MCF 10A (cell line): ENCODE measurements around the gene FOXI1. TPM values are rescaled to one million over a fixed set of nuclear protein-coding genes. Genes with fewer than 3 reads are reported as not detected.

Experiments used
- BruUV-seq: library from RNA; stranded (reverse); fragments of 400-500 nt; replicated peaks from 2 replicates; lab custom pipeline; 2021; lab: Mats Ljungman, UMichigan
- CTCF ChIA-PET: fragments of 300-600 bp; sonication (Branson Sonifier 250); formaldehyde crosslinking; extraction: SDS; loops from one replicate; lab custom pipeline; 2021; ENCODE audit warnings: antibody characterized with exemption, inconsistent platforms; lab: Yijun Ruan, JAX
- POLR2A ChIA-PET: fragments of 300-600, 350-650 bp; sonication (Branson Sonifier 250); formaldehyde crosslinking; extraction: SDS; loops from one replicate; lab custom pipeline; 2020; ENCODE audit warnings: antibody characterized with exemption, inconsistent platforms; lab: Yijun Ruan, JAX
- DNase-seq: peaks from one replicate; pipeline ENCODE4 v3.0.0-alpha.2; 2018; ENCODE audit not compliant: unreplicated experiment
- H3K27ac Mint-ChIP-seq: one replicate; pipeline ENCODE4 v1.8.0; 2022; ENCODE audit warnings: mild to moderate bottlenecking, low read depth, mixed read lengths; ENCODE audit not compliant: unreplicated experiment
- H3K27me3 Mint-ChIP-seq: one replicate; pipeline ENCODE4 v1.8.0; 2022; ENCODE audit warnings: mixed read lengths; ENCODE audit not compliant: insufficient read depth, unreplicated experiment
- H3K36me3 Mint-ChIP-seq: one replicate; pipeline ENCODE4 v1.8.0; 2022; ENCODE audit warnings: mild to moderate bottlenecking, moderate library complexity, mixed read lengths; ENCODE audit not compliant: insufficient read depth, unreplicated experiment
- H3K4me1 Mint-ChIP-seq: one replicate; pipeline ENCODE4 v1.8.0; 2022; ENCODE audit warnings: mixed read lengths; ENCODE audit not compliant: insufficient read depth, unreplicated experiment
- H3K4me3 Mint-ChIP-seq: one replicate; pipeline ENCODE4 v1.8.0; 2022; ENCODE audit warnings: mild to moderate bottlenecking, moderate library complexity, mixed read lengths; ENCODE audit not compliant: unreplicated experiment
- H3K9me3 Mint-ChIP-seq: one replicate; pipeline ENCODE4 v1.8.0; 2022; ENCODE audit warnings: mixed read lengths; ENCODE audit not compliant: unreplicated experiment
- intact Hi-C: fragments of 100-400 bp; cut with micrococcal nuclease; formaldehyde crosslinking; loops from 2 replicates; pipeline ENCODE4 v1.14.1; 2022
- total RNA-seq: library from RNA; stranded (reverse); gene quantifications from 2 replicates; pipeline ENCODE4 v1.2.3, GENCODE V29; 2022
- TF ChIP-seq, protein P1 (sequence below): fragments of 200-600 bp; IDR thresholded peaks from one replicate; pipeline ENCODE4 v1.8.0; 2022; ENCODE audit warnings: antibody characterized with exemption, mild to moderate bottlenecking; ENCODE audit not compliant: unreplicated experiment

Gene FOXI1
- total RNA-seq, 1 experiment from 2014 or later, result not detected

DNA sequence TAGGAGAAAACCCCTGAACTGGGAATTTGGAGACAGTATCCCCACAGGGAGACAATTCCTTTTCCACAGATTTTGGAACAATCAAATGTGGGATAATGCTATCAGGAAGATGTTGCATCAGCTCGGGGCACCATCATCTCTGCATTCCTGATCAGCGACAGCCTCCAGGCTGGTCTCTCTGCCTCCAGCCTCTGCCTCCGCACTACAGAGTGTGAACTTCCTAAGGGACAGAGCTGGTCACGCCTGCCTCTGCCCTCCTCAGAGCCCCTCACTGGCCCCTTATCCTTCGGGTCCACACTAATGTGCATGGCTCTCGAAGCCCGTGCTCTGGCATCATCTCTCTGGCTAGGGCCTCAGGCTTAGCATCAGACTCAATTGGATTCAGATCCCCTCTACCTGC, 8.6 kb downstream of the FOXI1 start:
- no peaks in the 10 kb centered on the region for H3K36me3 Mint-ChIP-seq
- DNase-seq, result no peak
- no peak overlapping the region for H3K27ac Mint-ChIP-seq
- no peaks in the 10 kb centered on the region for H3K4me1 Mint-ChIP-seq
- H3K27me3 Mint-ChIP-seq, result no peaks in the 10 kb centered on the region
- no peak overlapping the region for H3K4me3 Mint-ChIP-seq
- ChIA-PET POLR2A (no interaction called here), CTCF (interaction anchor here (1.2 to 6.6 kb wide), 2 partner anchors 15 to 71 kb away, joined by 4 to 53 read pairs; no protein-coding TSS in a partner anchor)
- no TSS peak for BruUV-seq
- TF ChIP-seq, protein P1, sequence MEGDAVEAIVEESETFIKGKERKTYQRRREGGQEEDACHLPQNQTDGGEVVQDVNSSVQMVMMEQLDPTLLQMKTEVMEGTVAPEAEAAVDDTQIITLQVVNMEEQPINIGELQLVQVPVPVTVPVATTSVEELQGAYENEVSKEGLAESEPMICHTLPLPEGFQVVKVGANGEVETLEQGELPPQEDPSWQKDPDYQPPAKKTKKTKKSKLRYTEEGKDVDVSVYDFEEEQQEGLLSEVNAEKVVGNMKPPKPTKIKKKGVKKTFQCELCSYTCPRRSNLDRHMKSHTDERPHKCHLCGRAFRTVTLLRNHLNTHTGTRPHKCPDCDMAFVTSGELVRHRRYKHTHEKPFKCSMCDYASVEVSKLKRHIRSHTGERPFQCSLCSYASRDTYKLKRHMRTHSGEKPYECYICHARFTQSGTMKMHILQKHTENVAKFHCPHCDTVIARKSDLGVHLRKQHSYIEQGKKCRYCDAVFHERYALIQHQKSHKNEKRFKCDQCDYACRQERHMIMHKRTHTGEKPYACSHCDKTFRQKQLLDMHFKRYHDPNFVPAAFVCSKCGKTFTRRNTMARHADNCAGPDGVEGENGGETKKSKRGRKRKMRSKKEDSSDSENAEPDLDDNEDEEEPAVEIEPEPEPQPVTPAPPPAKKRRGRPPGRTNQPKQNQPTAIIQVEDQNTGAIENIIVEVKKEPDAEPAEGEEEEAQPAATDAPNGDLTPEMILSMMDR, result no peak
- peaks cover 15% of the 10 kb centered on the region for H3K9me3 Mint-ChIP-seq
- intact Hi-C loops, result no loop called here

DNA sequence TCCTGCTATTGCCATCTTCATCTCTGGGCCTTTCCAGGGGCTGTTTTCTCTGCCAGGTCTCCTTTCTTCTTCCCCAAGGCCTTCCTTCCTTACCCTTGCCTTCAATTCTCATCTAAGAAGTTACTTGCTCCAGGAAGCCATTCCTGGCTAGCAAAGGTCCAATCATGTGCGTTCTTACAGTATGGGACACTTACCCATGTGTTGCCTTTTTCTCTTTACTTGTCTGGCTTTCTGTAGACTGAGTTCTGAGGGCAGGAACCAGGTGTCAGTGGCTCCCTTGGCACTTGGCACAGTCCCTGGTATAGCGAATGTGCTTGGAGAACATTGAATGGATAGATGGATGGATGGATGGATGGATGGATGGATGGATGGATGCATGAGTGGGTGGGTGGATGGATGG, 10.2 kb downstream of the FOXI1 start:
- DNase-seq, result no peak
- TF ChIP-seq, protein P1, result no peak
- ChIA-PET POLR2A (interaction anchor here (0.6 kb wide), 1 partner anchor 1572 kb away, joined by 3 read pairs; no protein-coding TSS in a partner anchor), CTCF (interaction anchor here (0.9 to 6.6 kb wide), 3 partner anchors 16 to 518 kb away, joined by 3 to 53 read pairs (median 4); no protein-coding TSS in a partner anchor)
- intact Hi-C loops, result no loop called here
- no peaks in the 10 kb centered on the region for H3K36me3 Mint-ChIP-seq
- H3K4me1 Mint-ChIP-seq, result no peaks in the 10 kb centered on the region
- BruUV-seq, result no TSS peak
- no peak overlapping the region for H3K27ac Mint-ChIP-seq
- no peak overlapping the region for H3K4me3 Mint-ChIP-seq
- peaks cover 15% of the 10 kb centered on the region for H3K9me3 Mint-ChIP-seq
- no peaks in the 10 kb centered on the region for H3K27me3 Mint-ChIP-seq

DNA sequence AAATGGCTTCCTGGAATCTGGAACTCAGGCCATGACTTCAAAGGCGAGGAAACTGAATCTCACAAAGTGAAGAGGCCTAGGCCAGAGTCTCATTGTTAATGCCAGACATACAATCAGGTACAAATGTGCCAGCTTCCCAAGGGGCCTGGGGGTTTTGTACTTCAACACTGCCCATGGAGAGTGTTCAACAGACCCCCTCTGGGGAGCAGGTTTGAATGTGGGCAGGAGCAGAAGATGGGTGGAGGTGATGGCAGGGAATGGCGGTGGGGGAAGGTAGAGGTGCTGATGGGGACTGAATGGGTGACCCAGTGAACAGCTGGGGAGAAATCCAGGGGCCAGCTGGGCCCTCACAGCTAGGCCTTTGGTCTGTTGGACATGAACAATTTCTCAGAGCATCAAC, 12.0 kb downstream of the FOXI1 start:
- H3K4me1 Mint-ChIP-seq, result no peaks in the 10 kb centered on the region
- H3K27ac Mint-ChIP-seq, result no peak overlapping the region
- ChIA-PET CTCF (interaction anchor here (3.5 to 4.9 kb wide), 2 partner anchors 17 to 67 kb away, joined by 26 to 29 read pairs; no protein-coding TSS in a partner anchor), POLR2A (no interaction called here)
- no peak for DNase-seq
- H3K27me3 Mint-ChIP-seq, result no peaks in the 10 kb centered on the region
- no TSS peak for BruUV-seq
- no peak overlapping the region for H3K4me3 Mint-ChIP-seq
- H3K9me3 Mint-ChIP-seq, result peaks cover 15% of the 10 kb centered on the region
- TF ChIP-seq, protein P1, result no peak
- H3K36me3 Mint-ChIP-seq, result no peaks in the 10 kb centered on the region
- intact Hi-C loops, result no loop called here

- Mint-ChIP-seq H3K36me3 (no peaks in the 10 kb centered on the region), H3K27ac (no peak overlapping the region), H3K4me3 (no peak overlapping the region), H3K9me3 (peaks cover 9% of the 10 kb centered on the region), H3K4me1 (no peaks in the 10 kb centered on the region), H3K27me3 (no peaks in the 10 kb centered on the region)
- intact Hi-C loops, result no loop called here
- TF ChIP-seq, protein P1, result no peak
- DNase-seq, result peak; percentile 35
- no TSS peak for BruUV-seq
- ChIA-PET POLR2A (interaction anchor here (0.6 to 0.9 kb wide), 3 partner anchors 50 to 171 kb away, joined by 3 read pairs; no protein-coding TSS in a partner anchor), CTCF (interaction anchor here (0.6 to 4.9 kb wide), 4 partner anchors 17 to 1826 kb away, joined by 3 to 26 read pairs (median 4); no protein-coding TSS in a partner anchor)
Measured at GRCh38 chr5:170120576-170120975, 14.9 kb downstream of the FOXI1 start.
